Measurements from ENCODE around the gene OSTM1.
A peak's percentile ranks its signal among the peaks of the same experiment; 100 is the strongest.
"Not testable (repeated sequence)": the region's sequence is repeated elsewhere in the genome, so short reads cannot be mapped to it uniquely, and the experiment has no call there.

Gene OSTM1

DNA sequence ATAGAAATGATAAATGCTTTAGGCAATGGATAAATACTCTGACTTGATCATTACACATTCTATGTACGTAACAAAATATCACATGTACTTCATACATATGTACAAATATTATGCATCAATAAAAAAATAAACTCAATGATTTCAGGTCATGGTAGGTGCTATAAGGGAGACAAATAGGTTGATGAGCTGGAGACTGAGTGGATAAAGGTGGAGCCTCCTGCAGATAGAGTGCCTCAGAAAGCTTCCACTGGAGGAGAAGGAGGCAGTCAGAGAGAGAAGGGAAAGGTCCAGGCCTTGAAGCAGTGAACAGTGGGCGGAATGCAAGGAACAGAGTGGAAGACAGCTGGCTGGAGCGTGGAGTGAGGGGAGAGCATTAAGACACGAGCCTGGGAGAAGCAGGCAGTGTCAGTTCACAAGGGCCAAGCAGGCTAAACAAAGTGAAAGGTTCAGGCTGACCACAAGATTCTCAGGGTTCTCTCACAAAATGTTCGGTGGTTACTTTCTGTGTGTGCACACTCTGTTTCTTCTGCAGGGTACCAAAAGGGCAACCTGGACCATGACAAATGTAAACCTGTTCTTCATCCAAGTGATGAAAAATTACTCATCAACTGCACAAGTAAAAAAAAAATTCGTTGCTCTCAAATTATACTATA, 60.6 kb downstream of the OSTM1 start:
- no peak for TF ChIP-seq Cebpa-rat (IDR thresholded peaks at IDR 0.05)
- peaks cover 0 to 13% (median 0%) of the 10 kb centered on the region in 11 experiments; a peak in 4 of 22 replicates for H3K36me3 ChIP-seq
- no peak overlapping the region for H3K9ac ChIP-seq
- peaks cover 45 to 65% (median 55%) of the 10 kb centered on the region in 11 experiments for H3K9me3 ChIP-seq (replicated peaks in 1 of 11)
- H3K4me1 ChIP-seq = no peaks in the 10 kb centered on the region
- no peaks in the 10 kb centered on the region for H3K27me3 ChIP-seq
- H3K4me3 ChIP-seq = no peak overlapping the region
- no peak overlapping the region for H3K4me2 ChIP-seq
- H3K27ac ChIP-seq = no peak overlapping the region
- no peaks in the 10 kb centered on the region for H4K20me1 ChIP-seq

DNA sequence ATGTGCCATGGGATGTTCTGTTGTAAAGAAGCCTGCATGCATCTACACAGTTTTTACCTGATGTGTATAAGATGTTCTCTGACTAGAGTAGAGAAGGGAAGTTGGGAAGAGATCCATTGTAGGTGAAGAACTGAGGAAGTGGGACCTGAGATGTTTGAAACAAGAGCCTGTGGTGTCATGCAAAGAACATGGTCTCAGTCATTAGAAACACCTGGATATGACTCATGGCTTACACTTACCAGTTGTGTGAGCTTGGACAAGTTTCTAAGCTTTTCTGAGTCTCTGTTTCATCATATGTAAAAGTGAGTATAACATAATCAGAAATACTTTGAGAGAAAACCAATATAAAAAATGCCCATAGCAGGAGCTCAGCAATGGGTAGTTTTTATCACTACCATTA, 64.6 kb downstream of the OSTM1 start:
- no peak overlapping the region for H3K4me2 ChIP-seq
- H3K9ac ChIP-seq = no peak overlapping the region
- no peaks in the 10 kb centered on the region for H4K20me1 ChIP-seq
- peaks cover 34 to 60% (median 43%) of the 10 kb centered on the region in 11 experiments for H3K9me3 ChIP-seq (replicated peaks in 1 of 11)
- TF ChIP-seq Cebpa-rat (IDR thresholded peaks at IDR 0.05) = no peak
- H3K4me3 ChIP-seq = no peak overlapping the region
- H3K4me1 ChIP-seq = no peaks in the 10 kb centered on the region
- peaks cover 0 to 13% (median 0%) of the 10 kb centered on the region in 11 experiments; a peak in 5 of 22 replicates for H3K36me3 ChIP-seq
- no peak overlapping the region for H3K27ac ChIP-seq
- no peaks in the 10 kb centered on the region for H3K27me3 ChIP-seq

DNA sequence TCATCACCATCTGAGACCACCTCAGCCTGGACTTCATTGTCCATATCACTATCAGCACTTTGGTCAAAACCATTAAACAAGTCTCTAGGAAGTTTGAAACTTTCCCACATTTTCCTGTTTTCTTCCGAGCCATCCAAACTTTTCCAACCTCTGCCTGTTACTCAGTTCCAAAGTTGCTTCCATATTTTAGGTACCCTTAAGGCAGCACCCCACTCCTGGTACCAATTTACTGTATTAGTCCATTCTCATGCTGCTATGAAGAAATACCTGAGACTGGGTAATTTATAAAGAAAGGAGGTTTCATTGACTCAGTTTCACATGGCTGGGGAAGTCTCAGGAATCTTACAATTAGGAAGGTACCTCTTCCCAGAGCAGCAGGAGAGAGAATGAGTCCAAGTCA, 65.3 kb downstream of the OSTM1 start:
- Histone ChIP-seq H3K36me3 (peaks cover 0 to 13% (median 0%) of the 10 kb centered on the region in 11 experiments; a peak in 5 of 22 replicates), H3K9me3 (replicated peaks in 1 of 11) (peaks cover 28 to 54% (median 36%) of the 10 kb centered on the region in 11 experiments)
- not testable (repeated sequence) for H3K4me3 ChIP-seq, H3K27me3 ChIP-seq, H3K4me1 ChIP-seq, H4K20me1 ChIP-seq, H3K4me2 ChIP-seq, H3K27ac ChIP-seq, H3K9ac ChIP-seq

DNA sequence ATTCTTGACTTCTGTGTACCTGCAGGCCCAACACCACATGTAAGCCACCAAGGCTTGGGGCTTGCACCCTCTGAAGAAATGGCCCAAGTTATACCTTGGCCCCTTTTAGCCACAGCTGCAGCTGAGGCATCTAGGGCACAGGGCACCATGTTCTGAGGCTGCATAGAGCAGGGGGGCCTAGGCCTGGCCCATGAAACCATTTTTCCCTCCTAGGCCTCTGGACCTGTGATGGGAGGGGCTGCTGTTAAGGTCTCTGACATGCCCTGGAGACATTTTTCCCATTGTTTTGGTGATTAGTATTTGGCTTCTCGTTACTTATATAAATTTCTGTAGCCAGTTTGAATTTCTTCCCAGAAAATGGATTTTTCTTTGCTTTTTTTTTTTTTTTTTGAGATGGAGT, 66.2 kb downstream of the OSTM1 start:
- Histone ChIP-seq H3K9me3 (replicated peaks in 1 of 11) (peaks cover 23 to 45% (median 29%) of the 10 kb centered on the region in 11 experiments), H3K36me3 (peaks cover 0 to 13% (median 0%) of the 10 kb centered on the region in 11 experiments; a peak in 5 of 22 replicates), H3K4me1 (no peaks in the 10 kb centered on the region), H3K9ac (no peak overlapping the region), H3K27me3 (no peaks in the 10 kb centered on the region), H4K20me1 (no peaks in the 10 kb centered on the region), H3K4me2 (no peak overlapping the region), H3K27ac (no peak overlapping the region), H3K4me3 (no peak overlapping the region)
- TF ChIP-seq Cebpa-rat (IDR thresholded peaks at IDR 0.05) = no peak

DNA sequence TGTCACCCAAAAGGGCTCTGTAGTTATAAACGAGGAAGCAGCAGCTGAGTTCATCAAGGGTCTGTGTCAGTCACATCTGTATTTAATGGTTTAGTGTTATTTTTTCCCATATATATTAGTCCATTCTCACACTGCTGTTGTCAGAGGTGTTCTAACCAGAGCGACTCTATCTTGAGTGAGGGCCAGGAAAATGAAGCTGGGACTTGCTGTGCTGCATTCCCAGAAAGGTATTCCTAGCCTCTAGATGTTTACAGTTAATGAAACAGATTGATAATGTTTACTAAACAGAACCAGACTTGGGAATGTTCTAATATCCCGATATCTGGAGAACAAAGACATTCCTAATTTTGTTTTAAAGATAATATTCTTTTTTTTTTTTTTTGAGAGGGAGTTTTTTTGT, 68.6 kb downstream of the OSTM1 start:
- no peak overlapping the region for H3K4me2 ChIP-seq
- TF ChIP-seq Cebpa-rat (IDR thresholded peaks at IDR 0.05) = no peak
- H3K9me3 ChIP-seq (replicated peaks in 1 of 11) = peaks cover 23 to 40% (median 29%) of the 10 kb centered on the region in 11 experiments
- H3K36me3 ChIP-seq = peaks cover 0 to 13% (median 0%) of the 10 kb centered on the region in 11 experiments; a peak in 5 of 22 replicates
- H3K4me1 ChIP-seq = peaks cover 0 to 16% (median 2%) of the 10 kb centered on the region in 10 experiments; a peak in 6 of 20 replicates
- no peaks in the 10 kb centered on the region for H3K27me3 ChIP-seq
- no peak overlapping the region for H3K27ac ChIP-seq
- no peaks in the 10 kb centered on the region for H4K20me1 ChIP-seq
- no peak overlapping the region for H3K9ac ChIP-seq
- no peak overlapping the region for H3K4me3 ChIP-seq

DNA sequence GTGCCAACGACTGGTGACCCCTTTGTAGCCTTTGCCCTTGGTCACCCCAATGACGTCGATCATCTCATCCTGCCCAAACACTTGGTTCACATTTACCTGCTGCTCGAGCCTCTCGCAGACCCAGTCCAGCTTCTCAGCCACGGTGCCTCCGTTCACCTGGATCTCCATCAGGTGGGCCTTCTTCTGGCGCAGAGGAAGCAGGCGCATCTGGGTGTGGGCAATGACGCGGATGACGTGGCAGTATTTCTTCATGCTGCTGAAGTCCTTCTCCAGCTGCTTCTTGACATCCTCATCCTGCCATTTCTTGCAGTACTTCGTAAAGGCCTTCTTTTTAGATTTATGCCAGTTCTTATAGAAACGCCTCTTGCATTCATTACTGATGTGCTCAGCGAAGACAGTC, 69.7 kb downstream of the OSTM1 start:
- no peak overlapping the region for H3K9ac ChIP-seq
- H3K4me2 ChIP-seq = no peak overlapping the region
- no peak overlapping the region for H3K27ac ChIP-seq
- no peak overlapping the region for H3K4me3 ChIP-seq
- H3K9me3 ChIP-seq (replicated peaks in 1 of 11) = peaks cover 21 to 29% (median 23%) of the 10 kb centered on the region in 11 experiments
- H3K36me3 ChIP-seq = peaks cover 0 to 13% (median 0%) of the 10 kb centered on the region in 11 experiments; a peak in 5 of 22 replicates
- no peak for TF ChIP-seq Cebpa-rat (IDR thresholded peaks at IDR 0.05)
- H4K20me1 ChIP-seq = no peaks in the 10 kb centered on the region
- peaks cover 0 to 16% (median 2%) of the 10 kb centered on the region in 10 experiments; a peak in 6 of 20 replicates for H3K4me1 ChIP-seq
- no peaks in the 10 kb centered on the region for H3K27me3 ChIP-seq

DNA sequence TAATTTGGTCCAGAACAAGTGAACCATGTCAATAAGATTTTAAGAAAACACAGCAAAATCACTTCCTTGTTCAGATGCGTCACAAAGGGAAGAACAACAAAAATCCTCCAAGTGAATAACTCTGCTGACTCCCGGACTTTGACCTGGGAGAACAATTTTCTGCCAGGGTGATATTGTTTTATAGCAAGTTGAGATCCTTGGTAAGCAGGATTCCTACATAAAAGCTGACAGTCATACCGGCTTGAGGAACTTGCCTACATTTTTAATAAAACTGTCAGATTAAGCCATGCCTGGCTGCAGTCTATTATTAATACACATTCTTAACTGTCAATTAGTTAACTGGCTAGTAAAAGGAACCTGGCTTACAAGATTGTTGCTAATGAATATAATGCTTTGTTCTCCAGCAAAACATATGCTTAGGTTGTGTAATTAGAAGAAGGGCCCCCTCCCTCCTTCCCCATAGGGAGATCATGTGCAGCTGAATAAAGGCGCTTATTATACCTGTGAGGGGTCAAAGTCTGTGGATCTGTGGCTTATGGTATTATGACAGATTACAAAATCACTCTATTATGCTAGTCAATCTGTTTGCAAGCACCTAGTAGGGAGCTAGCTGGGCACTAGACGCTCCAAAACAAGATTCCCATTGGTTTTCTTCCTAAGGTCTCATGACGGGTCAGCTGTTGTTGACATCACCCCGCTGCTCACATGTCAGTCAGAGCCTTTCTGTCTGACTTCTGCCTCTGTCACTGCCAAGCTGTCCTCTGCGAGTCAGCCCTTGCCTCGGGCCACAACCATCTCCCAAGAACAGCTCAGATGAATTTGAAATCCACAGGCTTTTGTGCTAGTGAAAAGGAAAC, 71.9 kb downstream of the OSTM1 start:
- TF ChIP-seq Cebpa-rat (IDR thresholded peaks at IDR 0.05) = no peak
- no peaks in the 10 kb centered on the region for H3K36me3 ChIP-seq
- H3K9ac ChIP-seq = no peak overlapping the region
- H3K4me3 ChIP-seq = no peak overlapping the region
- H3K9me3 ChIP-seq (replicated peaks in 1 of 11) = peaks cover 0 to 6% (median under 1%) of the 10 kb centered on the region in 11 experiments; a peak in 6 of 22 replicates
- H3K4me2 ChIP-seq = peak overlapping the region in 2 of 11 experiments; percentile 42 to 60; a peak in 4 of 22 replicates
- H3K4me1 ChIP-seq = peaks cover 0 to 16% (median 2%) of the 10 kb centered on the region in 10 experiments; a peak in 6 of 20 replicates
- no peaks in the 10 kb centered on the region for H4K20me1 ChIP-seq
- H3K27me3 ChIP-seq = no peaks in the 10 kb centered on the region
- peak overlapping the region in 3 of 11 experiments; percentile 26 to 39 (median 34); a peak in 4 of 22 replicates for H3K27ac ChIP-seq

DNA sequence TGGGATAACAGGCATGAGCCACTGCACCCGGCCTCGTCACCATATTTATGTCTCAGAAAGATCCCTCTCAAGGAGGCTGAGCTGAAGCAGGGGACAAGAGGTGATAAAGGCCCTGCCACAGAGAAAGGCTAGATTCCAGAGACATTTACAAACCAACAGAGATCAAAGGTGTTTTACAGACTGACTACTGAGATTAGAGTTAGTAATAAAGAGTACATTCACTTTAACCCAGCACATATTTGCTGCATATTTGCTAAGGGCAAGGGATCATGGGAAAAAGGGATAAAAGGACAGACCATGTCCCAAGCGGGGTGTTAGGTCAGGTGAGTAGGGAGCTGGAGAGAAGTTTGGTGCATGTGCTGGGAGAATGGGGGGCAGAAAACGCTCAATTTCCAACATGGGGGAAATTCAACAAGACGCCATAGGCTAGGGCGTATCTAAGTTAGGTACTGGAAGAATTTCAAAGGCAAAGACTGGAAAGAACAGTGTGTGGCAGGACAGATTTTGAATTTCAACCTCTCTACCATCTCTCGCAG, 72.8 kb downstream of the OSTM1 start:
- no peaks in the 10 kb centered on the region for H3K36me3 ChIP-seq
- no peak overlapping the region for H3K9ac ChIP-seq
- no peaks in the 10 kb centered on the region for H3K9me3 ChIP-seq (replicated peaks in 1 of 11)
- no peak for TF ChIP-seq Cebpa-rat (IDR thresholded peaks at IDR 0.05)
- H3K4me1 ChIP-seq = peaks cover 0 to 16% (median 2%) of the 10 kb centered on the region in 10 experiments; a peak in 6 of 20 replicates
- H4K20me1 ChIP-seq = no peaks in the 10 kb centered on the region
- H3K27ac ChIP-seq = peak overlapping the region in 3 of 11 experiments; percentile 26 to 39 (median 34); a peak in 4 of 22 replicates
- peak overlapping the region in 2 of 11 experiments; percentile 42 to 60; a peak in 4 of 22 replicates for H3K4me2 ChIP-seq
- no peaks in the 10 kb centered on the region for H3K27me3 ChIP-seq
- no peak overlapping the region for H3K4me3 ChIP-seq

DNA sequence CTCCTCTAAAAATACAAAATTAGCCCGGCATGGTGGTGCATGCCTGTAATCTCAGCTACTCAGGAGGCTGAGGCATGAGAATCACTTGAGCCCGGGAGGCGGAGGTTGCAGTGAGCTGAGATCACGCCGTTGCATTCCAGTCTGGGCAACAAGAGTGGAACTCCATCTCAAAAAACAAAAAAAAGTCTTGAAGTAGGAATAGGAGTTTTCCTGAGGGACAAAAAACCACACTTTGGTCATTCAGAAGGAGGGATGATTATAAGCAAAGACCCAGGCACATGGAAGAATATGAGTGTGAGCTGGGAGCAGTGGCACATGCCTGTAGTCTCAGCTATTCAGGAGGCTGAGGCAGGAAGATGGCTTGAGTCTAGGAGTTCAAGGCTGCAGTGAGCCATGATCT, 74.3 kb downstream of the OSTM1 start:
- H3K27ac ChIP-seq; H3K4me3 ChIP-seq; H3K9ac ChIP-seq; H4K20me1 ChIP-seq; H3K27me3 ChIP-seq; H3K9me3 ChIP-seq (replicated peaks in 1 of 11); H3K36me3 ChIP-seq; H3K4me2 ChIP-seq: not testable (repeated sequence)
- peaks cover 0 to 16% (median 2%) of the 10 kb centered on the region in 10 experiments; a peak in 6 of 20 replicates for H3K4me1 ChIP-seq
